ENCODE results near the gene PARD3B. TPM values are rescaled to one million over a fixed set of nuclear protein-coding genes. Genes with fewer than 3 reads are reported as not detected.

The PARD3B gene
- total and polyA plus RNA-seq, 2 of the 13 experiments (the other 11 are each of a cell fraction or from before 2014, with no cell fraction given) = 0.71 to 2.3 TPM

- intact Hi-C loops (cut with micrococcal nuclease; ENCODE audit: unreplicated experiment) (no loop called here), in situ Hi-C loops (cut with HindIII; ENCODE audit: extremely low pct_ligation_motif_present, low pct_unique_long_range_greater_than_20kb) (no loop called here)
- FAIRE-seq = no peak
- POLR2A ChIA-PET = no interaction called here
- no peak overlapping the region for H3K27ac ChIP-seq (ENCODE audit: extremely low read length, insufficient read depth, low read length)
- no peaks in the 10 kb centered on the region for H3K9me3 ChIP-seq (ENCODE audit: low read length)
- no peak overlapping the region for H3K9ac ChIP-seq (ENCODE audit: insufficient read depth, low read depth, low read length)
- TF ChIP-seq ATF7-NPFF (CRISPR knock-in tag; IDR thresholded peaks at IDR 0.05; ENCODE audit: low read depth) (no peak), MZF1 (CRISPR knock-in tag; IDR thresholded peaks at IDR 0.05; ENCODE audit: borderline replicate concordance) (no peak), PRMT3 (CRISPR knock-in tag; IDR thresholded peaks at IDR 0.05; ENCODE audit: borderline replicate concordance, low read depth) (no peak), HOXA7 (CRISPR knock-in tag; IDR thresholded peaks at IDR 0.05) (no peak), CTCF (CRISPR knock-in tag; IDR thresholded peaks at IDR 0.05) (no peak), ZBTB34 (CRISPR knock-in tag; IDR thresholded peaks at IDR 0.05) (no peak), FOSL1 (CRISPR knock-in tag; IDR thresholded peaks at IDR 0.05; ENCODE audit: borderline replicate concordance) (no peak)
- TF ChIP-seq, protein P1, sequence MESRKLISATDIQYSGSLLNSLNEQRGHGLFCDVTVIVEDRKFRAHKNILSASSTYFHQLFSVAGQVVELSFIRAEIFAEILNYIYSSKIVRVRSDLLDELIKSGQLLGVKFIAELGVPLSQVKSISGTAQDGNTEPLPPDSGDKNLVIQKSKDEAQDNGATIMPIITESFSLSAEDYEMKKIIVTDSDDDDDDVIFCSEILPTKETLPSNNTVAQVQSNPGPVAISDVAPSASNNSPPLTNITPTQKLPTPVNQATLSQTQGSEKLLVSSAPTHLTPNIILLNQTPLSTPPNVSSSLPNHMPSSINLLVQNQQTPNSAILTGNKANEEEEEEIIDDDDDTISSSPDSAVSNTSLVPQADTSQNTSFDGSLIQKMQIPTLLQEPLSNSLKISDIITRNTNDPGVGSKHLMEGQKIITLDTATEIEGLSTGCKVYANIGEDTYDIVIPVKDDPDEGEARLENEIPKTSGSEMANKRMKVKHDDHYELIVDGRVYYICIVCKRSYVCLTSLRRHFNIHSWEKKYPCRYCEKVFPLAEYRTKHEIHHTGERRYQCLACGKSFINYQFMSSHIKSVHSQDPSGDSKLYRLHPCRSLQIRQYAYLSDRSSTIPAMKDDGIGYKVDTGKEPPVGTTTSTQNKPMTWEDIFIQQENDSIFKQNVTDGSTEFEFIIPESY (CRISPR knock-in tag; IDR thresholded peaks at IDR 0.05) = no peak
- no peaks in the 10 kb centered on the region for H3K36me3 ChIP-seq (replicated peaks in 1 of 2; ENCODE audit: control insufficient read depth in 1 of 2, insufficient read depth in 2 of 2, low read length in 2 of 2)
- H3K4me3 ChIP-seq (replicated peaks in 1 of 3; ENCODE audit: insufficient read depth in 1 of 3, low read depth in 2 of 3, low read length in 3 of 3) = no peak overlapping the region
- 54% methylated on average over 5 of the region's 5 CpGs for WGBS (ENCODE audit: low lambda C conversion rate)
- H4K20me1 ChIP-seq (ENCODE audit: insufficient read depth, low read length) = no peaks in the 10 kb centered on the region
- no peak overlapping the region for H3K4me2 ChIP-seq (ENCODE audit: low read depth, low read length)
- no TSS peak for BruUV-seq (replicated peaks)
- no peaks in the 10 kb centered on the region for H3K79me2 ChIP-seq (ENCODE audit: insufficient read depth, low read length)
- H3K4me1 ChIP-seq (ENCODE audit: insufficient read depth, low read length) = no peaks in the 10 kb centered on the region
- no peak overlapping the region for H2AFZ ChIP-seq (ENCODE audit: low read length)
- no peak for DNase-seq (ENCODE audit: low spot score)
- no peaks in the 10 kb centered on the region for H3K27me3 ChIP-seq (ENCODE audit: control insufficient read depth in 1 of 2, insufficient read depth in 2 of 2, low read length in 2 of 2)
- CTCF ChIA-PET (ENCODE audit: low intra/inter-chr PET ratio, low total read pairs) = no interaction called here
- no peak for ATAC-seq
Observed at GRCh38 chr2:204517154-204517553, 28.1 kb upstream of the PARD3B start.

Data from HepG2 (cell line).